COLO668 (cell line): Measurements from ENCODE around the gene WWC2.

Experiments
- DNase-seq: peaks from one replicate; lab custom pipeline; 2025; ENCODE audit not compliant: unreplicated experiment; lab: John Stamatoyannopoulos, UW

The WWC2 gene

DNA sequence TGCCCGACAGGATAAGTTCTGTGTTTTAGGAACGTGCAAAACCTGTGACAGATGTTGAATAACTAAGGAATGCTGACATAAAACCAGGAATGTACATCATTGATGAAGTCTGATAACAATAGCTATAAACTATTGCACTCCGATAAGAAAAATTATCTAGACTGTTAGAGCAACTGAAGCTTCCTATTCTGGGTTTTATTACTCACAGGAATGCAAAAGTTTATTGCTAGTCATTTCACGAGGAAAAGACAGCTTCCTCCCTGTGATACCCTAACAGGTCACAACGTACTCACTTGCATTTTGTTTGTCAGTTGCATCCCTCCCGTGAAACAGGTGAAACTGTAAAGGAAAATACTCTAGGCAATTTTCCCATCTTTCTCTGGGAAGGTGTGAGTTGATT is 155.1 kb downstream of the WWC2 start:
- no peak for DNase-seq

DNA sequence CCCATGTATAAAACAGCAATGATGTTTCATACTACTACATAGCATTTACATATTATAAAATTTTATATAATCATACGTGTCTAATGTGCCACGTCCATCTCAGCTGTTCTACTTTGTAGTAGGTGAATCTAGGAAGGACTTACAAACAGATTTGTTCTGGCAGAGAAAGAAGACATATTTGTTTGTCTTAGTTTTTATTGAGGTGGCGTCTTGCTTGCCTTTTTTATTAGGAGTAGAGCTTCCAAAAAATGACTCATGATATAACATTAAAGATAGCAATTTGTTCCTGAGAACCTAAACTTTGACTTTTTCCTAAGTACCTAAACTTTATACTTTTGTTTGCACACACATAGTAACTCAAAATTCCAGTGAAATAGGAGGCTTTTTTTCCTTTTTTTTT is 156.4 kb downstream of the WWC2 start:
- no peak for DNase-seq

DNA sequence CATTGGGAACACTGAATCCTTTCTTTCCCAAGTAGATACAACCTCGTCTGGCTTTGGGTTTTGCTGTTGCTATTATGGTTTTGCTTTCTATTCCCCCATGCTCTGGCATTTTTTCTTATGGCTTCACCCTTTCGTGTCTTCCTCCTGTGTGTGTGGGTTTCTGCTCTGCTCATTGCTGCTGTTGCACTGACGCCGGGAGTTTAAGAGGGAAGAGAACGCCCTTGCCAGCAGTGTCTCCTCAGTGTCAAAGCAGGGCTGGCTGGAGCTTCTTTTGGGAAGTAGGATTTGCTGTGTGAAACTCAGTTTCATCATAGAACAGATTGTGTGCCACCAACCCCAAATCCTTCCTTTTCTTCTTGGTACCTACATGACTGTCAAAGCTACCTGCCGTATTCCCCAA is 157.3 kb downstream of the WWC2 start:
- DNase-seq, result no peak

DNA sequence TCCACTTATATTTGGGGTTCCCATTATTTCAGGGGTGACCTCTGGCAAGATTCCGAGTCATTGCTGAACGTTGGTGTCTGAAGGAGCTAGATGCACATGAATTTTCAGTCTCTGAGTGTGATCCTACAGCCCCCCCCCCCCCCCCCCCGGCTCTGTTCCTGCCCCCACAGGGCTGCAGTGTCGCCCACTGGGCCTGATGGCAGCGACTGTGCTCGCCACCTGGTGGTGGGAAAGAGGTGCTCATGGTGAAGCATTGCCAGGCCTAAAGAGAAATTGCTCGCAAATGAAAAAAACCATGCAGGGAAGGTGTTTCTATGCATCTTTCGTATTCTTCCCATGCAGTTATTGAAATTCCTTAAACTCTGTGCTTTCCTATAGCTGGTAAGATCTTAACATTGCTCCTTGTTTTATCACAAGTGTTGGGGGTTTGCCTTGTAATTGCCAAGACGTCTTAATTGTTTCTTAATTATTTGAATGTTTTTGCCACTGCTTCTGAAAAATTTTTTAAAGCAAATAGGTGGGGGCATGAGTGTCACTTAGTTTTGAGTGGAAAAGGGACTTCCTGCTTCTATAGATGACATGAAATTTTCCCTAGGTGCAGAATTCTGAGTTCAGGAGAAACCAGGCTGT is 157.8 kb downstream of the WWC2 start:
- DNase-seq, result peak; percentile 53

DNA sequence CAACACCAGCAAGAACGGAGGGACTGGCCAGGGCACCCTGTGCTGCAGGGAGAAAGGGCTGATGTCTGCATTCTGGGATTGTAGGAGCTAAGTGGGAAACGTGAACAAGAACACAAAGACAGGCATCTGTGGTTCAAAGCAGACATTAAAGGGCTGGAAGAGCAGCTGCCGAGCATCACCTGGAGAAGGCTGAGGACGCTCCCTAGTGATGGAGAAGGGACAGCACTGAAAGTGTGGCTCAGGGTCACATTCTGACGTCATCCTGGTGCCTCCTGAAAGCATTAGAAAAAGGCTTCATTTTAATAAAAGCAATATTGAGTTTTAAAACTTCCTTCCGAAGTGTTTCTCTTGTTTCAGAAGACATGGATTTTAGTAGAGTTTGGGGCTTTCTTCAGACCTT is 158.8 kb downstream of the WWC2 start:
- DNase-seq, result no peak

DNA sequence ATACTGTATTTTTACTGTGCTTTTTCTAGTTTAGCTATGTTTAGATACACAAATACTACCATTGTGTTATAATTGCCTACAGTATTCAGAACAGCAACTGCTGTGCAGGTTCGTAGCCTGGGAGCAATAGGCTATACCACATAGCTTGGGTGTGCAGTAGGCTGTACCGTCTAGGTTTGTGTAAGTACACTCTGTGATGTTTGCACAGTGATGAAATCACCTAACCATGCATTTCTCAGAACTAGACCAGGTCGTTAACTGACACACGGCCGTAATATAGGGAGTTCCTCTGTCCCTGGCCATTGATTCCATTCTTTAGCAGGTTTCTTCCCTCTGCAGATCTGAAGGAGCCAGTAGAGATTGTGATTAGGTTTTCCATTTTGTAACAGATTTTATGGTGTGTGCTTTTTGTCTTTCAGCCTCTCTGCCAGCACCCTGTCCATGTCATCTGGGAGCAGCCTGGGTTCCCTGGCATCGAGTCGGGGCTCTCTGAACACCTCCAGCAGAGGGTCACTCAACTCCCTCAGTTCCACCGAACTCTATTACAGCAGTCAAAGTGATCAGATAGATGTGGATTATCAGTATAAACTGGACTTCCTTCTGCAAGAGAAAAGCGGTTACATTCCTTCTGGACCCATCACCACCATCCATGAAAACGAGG is 161.6 kb downstream of the WWC2 start:
- DNase-seq, result peak; percentile 21

DNA sequence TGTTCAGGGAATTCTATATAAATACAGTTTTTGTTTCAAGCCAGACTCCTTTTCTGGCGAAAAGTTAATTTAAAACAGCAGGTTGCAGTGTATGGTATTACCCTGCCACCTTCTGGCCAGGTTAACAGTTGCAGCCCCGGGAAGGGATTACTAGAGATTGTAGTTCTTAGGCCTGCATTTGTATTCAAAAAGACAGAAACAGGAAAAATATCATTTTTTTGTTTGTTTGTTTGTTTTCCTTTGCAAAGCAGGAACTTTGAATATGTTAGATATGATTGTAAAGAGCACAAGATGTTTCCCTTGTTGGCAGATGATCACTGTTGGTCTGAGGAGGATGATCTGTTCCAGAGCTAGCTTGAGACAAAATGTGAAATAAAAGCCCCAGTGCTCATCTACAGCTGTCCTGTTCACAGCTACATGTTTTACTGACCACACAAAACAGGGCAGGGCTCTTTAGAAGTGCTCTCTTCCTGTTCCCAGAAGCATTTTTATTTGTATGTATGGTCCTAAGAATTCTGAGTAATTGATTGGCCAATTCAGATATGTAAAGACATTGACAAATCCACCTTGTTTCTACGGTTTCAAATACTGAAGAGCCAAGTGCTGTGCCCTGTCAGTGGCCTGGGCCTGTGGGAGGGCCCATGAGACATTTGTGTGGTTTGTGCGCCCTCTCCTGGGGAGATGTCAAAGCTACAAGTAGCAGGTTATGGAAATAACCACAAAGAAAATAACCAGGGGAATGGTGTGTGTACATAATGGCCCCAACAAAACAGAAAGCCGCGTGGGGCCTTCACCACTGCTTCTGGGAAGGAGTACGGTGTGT is 163.1 kb downstream of the WWC2 start:
- DNase-seq, result peak; percentile 78

DNA sequence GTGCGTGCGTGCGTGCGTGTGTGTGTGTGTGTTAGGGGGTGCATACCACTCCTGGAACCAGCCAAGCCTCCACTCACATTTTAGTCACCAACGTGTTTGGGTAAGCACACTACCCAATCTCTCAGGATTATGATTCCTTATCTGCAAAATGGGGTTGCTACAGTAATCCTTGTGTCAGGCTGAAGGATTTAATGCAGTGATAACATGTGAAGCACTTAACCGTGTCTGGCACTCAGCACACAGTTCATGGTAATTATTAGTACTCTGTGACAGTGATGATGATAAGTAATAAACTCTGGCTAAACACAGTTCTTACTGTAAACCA is 163.7 kb downstream of the WWC2 start:
- DNase-seq, result no peak

DNA sequence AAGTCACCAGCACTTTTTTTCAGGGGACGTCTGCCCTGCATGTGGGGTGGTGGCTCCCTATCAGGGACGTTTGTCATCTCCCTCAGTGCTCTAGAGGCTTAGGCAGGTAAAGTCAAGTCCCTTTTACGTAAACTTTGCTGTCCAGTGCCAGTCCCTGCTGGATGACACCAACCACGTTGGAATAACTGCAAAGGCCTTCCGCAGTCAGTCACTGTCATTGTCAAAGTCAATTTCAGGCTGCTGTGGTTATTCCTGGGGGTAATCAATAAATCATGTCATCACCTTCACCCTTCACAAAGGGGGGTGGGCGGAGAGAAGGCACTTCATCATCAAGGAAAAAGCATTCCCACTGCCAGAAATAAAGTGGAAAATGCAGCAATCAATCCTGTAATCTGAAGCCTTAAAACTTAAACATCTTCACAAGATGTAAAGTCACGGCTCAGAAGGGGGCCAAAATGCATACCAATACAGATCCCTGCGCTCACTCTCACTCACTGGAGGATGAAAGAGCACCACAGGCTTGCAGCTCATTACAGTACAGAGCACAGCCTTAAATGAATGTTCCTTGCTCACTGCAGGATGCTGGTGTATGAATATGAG is 164.8 kb downstream of the WWC2 start:
- no peak for DNase-seq

DNA sequence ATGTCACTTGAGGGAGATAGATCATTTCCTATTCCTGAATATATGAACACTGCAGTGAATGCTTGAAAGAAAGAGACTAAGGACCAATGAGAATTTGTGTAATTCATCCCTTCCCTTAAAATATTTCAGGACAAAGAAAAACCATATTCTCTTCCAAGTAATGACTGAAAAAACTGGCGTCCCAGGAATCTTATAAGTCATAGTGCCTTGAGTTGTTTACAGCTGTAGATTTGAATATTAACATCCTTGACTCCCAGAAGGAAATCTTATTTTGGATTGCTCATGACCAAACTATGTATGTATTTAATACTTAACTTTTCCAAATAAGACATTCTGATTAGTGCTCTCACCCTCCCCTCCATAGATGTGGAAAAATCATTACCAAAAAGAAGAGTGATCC is 165.6 kb downstream of the WWC2 start:
- no peak for DNase-seq

DNA sequence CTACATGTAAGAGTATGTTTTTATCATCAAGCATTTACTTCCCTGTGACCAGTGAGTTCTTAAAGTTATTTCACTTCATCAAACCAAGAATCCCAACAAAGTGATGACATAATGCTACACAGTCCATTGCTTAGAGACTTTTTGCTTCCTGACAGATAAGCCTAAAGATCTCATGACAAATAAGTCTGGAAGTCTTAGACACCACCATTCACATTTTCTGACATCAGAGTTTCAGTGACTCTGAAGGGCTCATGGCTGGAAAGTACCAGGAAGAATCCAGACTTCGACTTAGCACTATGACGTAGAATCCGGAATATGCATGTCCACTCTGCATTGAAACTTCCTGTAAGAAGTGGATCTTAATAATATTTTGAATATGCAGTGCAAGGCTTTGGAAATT is 167.3 kb downstream of the WWC2 start:
- DNase-seq, result no peak

DNA sequence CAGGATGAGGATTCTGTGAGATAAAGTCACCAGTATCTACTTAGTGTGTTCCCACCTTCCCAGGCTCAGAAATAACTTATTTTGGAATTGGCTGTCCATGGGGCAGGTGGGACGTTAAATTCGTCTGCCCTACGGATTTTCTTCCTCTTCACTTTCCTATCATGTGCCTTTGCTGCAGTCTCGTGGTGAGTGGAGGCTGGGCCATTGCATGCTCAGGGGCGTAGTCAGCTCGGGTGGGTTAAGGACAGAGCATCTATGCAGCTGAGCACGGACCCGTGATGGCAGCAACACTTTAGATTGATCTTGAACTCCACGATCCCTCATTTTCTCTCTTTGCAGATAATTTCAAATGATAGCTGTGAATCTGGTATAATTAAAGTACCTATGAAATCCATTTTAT is 169.5 kb downstream of the WWC2 start:
- no peak for DNase-seq

DNA sequence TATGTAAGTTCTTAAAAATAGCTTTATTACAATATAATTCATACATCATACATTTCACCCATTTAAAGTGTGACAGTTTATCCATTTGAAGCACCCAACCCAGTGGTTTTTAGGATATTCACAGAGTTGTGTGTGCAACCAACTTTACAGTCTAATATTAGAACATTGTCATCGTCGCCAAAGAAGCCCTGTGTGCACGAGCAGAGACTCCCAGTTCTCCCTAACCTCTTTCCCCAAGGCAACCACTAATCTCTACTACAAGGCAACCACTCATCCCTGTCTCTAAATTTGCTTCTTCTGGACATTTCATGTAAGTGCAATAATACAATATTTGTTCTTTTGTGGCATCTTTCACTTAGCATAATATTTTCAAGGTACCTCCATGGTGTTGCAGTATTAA is 173.3 kb downstream of the WWC2 start:
- DNase-seq, result no peak

DNA sequence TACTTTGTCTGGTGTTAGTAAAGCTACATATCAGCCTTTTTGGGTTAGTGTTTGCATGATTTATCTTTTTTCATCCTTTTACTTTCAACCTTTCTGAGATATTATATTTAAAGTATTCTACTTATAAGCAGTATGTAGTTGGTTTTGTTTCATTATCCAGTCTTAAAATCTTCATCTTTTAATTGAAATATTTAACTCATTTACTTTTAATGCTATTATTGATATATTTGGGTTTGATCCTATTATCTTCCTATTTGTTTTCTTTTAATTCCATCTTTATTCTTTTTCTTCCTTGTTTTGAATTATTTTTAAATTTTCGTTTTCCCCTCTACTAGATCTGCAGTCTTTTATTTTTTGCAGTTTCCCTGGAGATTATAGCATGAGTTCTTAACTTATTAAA is 177.0 kb downstream of the WWC2 start:
- DNase-seq, result no peak

DNA sequence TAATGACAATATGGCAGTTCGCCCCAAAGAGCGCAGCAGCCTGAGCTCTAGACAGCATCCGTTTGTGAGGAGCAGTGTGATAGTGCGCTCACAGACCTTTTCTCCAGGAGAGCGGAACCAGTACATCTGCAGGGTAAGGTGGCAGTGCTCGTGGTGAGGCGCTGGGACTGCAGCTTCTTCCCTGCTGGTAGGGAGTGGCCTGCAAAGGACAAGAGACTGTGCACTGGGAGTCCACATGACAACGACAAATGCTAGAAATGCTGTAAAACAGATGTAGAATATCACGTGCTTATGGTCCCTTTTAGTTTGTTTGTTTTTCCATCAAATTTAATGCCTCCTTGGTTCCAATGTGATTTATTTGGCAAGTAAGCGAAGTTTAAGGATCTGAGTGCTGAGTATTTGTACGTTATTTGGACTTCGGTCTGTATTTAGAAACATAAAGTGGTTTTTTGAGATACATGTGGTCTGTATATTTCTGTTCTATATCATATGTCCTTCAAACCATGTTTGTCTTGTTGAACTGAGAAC is 185.3 kb downstream of the WWC2 start:
- no peak for DNase-seq

DNA sequence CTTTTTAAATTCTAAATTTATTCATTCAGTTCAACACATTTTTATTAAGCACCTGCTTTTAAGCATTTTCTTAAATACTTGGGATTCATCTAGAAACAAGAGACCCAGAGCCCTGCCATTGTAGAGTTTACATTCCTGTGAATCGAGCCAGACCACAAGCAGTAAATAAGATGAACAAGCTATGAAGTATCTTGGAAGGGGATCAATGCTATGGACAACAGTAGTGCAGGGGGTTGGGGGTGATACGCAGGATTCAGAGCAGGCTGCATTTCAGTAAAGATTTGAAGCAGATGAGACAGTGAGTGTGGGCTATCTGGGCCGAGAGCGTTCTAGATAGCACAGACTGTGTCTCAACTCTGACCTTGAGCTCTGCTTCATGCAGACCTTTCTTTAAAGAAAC is 185.9 kb downstream of the WWC2 start:
- DNase-seq, result no peak

DNA sequence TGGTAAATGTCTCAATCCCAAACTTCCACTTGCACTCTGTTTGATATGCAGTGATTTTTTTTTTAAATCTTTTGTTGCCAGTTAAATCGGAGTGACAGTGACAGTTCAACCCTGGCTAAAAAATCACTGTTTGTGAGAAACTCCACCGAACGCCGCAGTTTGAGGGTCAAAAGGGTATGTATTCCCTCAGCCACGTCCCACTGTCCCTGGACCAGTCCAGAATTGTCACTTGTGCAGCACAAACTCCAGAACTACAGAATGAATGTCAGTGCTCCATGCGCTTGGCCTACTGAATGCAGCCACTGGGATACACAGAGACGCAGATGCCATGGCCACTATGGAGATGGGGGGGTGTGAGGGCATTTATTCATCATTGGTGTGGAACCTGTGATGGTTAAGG is 186.8 kb downstream of the WWC2 start:
- no peak for DNase-seq

DNA sequence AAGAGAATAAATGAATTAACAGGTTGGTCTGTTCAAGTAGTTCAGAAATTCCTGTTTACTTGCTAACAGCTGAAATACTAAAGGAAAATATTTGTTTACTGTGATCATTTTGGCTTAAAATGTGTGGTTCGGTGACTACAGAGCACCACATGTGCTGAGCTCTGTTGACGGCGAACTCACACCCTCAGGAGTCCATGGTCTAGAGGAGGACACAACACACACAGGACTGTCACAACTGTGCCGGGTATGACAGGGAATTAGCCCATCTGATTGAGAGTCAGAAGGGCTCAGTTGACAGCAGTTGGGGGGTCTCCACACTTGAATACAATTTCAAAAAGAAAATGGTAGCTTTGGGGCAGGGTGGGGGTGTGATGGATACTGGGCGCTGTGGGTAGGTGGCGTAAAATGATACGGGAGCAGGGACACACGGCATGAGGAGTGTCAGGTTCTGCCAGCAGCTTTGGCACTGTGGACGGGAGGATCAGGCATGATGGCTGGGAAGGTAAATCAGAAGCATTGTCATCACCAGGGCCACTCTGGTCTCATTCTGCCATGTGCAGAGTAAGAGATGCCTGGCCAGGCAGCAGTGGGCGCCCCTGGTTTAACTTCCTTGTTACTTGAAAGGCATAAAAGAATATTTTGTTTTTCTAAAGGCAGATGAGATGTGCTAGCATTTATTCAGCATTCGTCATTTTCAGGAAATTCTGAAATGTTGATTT is 187.7 kb downstream of the WWC2 start:
- no peak for DNase-seq

DNA sequence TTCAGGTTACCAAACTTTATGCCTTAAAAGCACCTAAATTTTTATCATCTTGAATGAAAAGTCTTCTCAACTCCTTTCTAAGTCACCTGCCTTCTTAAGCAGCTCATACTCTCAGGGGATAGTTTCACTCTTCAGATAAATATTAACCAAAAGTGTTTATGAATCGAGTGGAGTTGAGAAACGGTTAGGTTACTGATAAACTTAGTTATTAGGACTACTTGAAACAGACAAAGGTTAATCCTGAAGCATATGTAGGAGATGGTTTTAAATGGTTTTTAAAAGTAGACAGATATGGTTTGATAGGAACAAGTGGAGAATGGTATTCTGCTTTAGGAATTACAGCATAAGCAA is 188.2 kb downstream of the WWC2 start:
- DNase-seq, result no peak

DNA sequence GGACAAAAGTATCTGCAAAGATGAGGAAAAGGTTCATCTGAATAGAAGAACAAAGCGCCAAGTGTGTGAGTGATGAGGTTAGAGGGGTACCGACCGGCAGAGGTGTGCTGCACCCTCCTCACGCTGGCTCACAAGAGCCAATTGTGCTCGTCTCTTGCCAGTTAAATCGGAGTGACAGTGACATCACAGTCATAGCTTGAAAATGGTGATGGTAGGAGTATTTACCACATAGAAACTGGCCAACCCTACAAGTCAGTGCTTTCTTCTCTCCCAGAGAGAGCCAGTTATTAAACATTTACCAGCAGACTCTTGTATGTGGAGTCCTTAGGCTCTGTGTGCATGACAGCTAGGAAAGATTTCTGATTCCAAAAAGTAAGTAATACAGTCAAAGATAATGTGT is 188.6 kb downstream of the WWC2 start:
- no peak for DNase-seq

DNA sequence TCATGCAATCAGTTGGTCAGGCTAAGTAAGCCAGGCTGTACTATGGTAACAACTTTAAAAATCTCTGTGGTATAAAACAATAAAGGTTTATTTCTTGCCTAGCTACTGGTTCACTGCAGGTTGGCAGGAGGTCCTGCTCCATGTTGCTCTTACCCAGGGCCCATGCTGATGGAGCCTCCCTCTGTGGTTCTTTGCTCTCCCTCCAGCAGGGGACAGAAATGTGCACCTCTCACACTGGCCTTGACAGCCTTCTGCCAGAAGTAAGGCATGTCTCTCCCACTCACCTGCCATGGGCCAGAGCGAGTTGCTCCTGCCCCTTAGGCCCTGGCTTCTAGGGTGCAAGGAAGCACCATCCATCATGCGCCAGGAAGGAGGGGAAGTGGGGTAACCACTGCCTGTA is 189.9 kb downstream of the WWC2 start:
- no peak for DNase-seq
